ENCODE results near the gene MACO1. TPM values are rescaled to one million over a fixed set of nuclear protein-coding genes. Genes with fewer than 3 reads are reported as not detected.

Gene MACO1
- total and polyA plus RNA-seq, 2 of the 8 experiments (the other 6 are each of a cell fraction or from before 2014, with no cell fraction given): 3.5 to 15.1 TPM

DNA sequence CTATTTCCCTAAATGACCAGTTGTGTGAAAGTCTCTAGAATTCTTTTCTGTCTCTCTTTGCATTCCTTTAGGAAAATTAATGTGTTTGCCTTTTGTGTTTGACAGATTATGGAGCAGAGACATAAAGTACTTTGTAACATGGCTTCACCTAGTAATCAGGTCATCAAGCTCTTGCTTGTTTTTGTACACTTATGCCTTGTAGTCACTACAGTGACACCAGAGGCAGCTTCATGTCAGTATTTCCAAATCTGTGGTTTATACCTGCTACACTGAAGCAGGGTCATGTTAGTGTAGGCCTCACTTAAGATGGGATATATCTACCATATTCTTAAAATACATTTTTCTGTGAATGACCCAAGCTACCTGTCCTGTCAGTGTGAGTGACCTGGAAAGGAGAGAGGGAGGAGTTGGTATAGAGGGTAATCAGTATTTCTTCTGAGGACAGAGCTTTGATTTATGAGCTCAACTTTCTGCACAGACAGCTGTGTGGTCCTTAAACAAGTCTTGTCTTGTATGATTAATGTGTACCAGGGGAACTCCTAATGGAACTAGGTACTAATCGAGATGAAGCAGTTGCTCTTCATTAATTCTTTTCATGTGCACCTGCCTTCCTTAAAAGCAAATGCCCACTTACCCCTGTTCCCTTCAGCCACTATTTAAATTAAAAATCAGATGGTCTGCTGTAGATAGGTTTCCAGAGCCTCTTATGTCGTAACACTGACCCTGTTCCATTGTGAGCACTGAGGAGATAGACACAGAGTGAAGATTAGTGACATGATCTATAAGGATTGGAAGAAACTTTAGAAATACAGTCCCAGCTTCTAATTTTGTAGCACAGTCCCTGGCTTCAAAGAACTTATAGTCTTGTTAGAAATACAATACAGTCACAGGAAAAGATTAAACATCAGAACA is 45.7 kb downstream of the MACO1 start (continued):
- TF ChIP-seq, protein P1, sequence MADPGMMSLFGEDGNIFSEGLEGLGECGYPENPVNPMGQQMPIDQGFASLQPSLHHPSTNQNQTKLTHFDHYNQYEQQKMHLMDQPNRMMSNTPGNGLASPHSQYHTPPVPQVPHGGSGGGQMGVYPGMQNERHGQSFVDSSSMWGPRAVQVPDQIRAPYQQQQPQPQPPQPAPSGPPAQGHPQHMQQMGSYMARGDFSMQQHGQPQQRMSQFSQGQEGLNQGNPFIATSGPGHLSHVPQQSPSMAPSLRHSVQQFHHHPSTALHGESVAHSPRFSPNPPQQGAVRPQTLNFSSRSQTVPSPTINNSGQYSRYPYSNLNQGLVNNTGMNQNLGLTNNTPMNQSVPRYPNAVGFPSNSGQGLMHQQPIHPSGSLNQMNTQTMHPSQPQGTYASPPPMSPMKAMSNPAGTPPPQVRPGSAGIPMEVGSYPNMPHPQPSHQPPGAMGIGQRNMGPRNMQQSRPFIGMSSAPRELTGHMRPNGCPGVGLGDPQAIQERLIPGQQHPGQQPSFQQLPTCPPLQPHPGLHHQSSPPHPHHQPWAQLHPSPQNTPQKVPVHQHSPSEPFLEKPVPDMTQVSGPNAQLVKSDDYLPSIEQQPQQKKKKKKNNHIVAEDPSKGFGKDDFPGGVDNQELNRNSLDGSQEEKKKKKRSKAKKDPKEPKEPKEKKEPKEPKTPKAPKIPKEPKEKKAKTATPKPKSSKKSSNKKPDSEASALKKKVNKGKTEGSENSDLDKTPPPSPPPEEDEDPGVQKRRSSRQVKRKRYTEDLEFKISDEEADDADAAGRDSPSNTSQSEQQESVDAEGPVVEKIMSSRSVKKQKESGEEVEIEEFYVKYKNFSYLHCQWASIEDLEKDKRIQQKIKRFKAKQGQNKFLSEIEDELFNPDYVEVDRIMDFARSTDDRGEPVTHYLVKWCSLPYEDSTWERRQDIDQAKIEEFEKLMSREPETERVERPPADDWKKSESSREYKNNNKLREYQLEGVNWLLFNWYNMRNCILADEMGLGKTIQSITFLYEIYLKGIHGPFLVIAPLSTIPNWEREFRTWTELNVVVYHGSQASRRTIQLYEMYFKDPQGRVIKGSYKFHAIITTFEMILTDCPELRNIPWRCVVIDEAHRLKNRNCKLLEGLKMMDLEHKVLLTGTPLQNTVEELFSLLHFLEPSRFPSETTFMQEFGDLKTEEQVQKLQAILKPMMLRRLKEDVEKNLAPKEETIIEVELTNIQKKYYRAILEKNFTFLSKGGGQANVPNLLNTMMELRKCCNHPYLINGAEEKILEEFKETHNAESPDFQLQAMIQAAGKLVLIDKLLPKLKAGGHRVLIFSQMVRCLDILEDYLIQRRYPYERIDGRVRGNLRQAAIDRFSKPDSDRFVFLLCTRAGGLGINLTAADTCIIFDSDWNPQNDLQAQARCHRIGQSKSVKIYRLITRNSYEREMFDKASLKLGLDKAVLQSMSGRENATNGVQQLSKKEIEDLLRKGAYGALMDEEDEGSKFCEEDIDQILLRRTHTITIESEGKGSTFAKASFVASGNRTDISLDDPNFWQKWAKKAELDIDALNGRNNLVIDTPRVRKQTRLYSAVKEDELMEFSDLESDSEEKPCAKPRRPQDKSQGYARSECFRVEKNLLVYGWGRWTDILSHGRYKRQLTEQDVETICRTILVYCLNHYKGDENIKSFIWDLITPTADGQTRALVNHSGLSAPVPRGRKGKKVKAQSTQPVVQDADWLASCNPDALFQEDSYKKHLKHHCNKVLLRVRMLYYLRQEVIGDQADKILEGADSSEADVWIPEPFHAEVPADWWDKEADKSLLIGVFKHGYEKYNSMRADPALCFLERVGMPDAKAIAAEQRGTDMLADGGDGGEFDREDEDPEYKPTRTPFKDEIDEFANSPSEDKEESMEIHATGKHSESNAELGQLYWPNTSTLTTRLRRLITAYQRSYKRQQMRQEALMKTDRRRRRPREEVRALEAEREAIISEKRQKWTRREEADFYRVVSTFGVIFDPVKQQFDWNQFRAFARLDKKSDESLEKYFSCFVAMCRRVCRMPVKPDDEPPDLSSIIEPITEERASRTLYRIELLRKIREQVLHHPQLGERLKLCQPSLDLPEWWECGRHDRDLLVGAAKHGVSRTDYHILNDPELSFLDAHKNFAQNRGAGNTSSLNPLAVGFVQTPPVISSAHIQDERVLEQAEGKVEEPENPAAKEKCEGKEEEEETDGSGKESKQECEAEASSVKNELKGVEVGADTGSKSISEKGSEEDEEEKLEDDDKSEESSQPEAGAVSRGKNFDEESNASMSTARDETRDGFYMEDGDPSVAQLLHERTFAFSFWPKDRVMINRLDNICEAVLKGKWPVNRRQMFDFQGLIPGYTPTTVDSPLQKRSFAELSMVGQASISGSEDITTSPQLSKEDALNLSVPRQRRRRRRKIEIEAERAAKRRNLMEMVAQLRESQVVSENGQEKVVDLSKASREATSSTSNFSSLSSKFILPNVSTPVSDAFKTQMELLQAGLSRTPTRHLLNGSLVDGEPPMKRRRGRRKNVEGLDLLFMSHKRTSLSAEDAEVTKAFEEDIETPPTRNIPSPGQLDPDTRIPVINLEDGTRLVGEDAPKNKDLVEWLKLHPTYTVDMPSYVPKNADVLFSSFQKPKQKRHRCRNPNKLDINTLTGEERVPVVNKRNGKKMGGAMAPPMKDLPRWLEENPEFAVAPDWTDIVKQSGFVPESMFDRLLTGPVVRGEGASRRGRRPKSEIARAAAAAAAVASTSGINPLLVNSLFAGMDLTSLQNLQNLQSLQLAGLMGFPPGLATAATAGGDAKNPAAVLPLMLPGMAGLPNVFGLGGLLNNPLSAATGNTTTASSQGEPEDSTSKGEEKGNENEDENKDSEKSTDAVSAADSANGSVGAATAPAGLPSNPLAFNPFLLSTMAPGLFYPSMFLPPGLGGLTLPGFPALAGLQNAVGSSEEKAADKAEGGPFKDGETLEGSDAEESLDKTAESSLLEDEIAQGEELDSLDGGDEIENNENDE (IDR thresholded peaks at IDR 0.05; ENCODE audit: insufficient replicate concordance, low read length): no peak
- no peak for TF ChIP-seq CREB1 (IDR thresholded peaks at IDR 0.05)
- TF ChIP-seq BACH1 (IDR thresholded peaks at IDR 0.05; ENCODE audit: low read length): no peak
- no peak for TF ChIP-seq POLR2AphosphoS5 (IDR thresholded peaks at IDR 0.05; ENCODE audit: low read depth, low read length)
- no peak for TF ChIP-seq TCF12 (IDR thresholded peaks at IDR 0.05; ENCODE audit: low read depth, low read length)
- TF ChIP-seq RNF2 (IDR thresholded peaks at IDR 0.05; ENCODE audit: borderline replicate concordance, low read depth, low read length, missing control alignments, poor library complexity, severe bottlenecking): no peak
- TF ChIP-seq PHF8 (conservative IDR thresholded peaks at IDR 0.05; ENCODE audit: low read depth, low read length): no peak
- TF ChIP-seq GABPA (IDR thresholded peaks at IDR 0.05; ENCODE audit: borderline replicate concordance, insufficient read depth, low read length): no peak
- no peak for TF ChIP-seq EZH2 (IDR thresholded peaks at IDR 0.05; ENCODE audit: low read depth, low read length, severe bottlenecking)
